Measurements from ENCODE around the gene RAF1. TPM values are rescaled to one million over a fixed set of nuclear protein-coding genes. Genes with fewer than 3 reads are reported as not detected.
"Not testable (repeated sequence)": the region's sequence is repeated elsewhere in the genome, so short reads cannot be mapped to it uniquely, and the experiment has no call there.

RAF1 gene
- total RNA-seq, 1 donor from 2014 or later, result 96.8 TPM

DNA sequence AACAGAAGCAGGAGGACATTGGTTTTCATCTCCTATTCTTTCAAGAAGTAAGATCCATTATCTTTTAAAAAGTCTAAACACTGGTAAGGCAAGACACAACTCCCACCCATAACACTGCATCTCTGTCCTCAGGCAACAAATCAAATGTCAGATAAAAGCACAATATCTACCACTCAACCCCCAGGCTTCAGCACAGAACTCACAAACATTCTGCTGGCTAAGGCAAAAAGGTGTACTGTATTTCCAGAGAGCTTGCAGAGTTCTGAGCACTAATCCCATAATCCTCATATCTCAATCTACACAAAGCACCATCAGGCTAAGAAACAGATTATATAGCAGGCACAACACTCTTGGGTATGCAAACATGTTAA is 20.9 kb downstream of the RAF1 start:
- Mint-ChIP-seq H3K4me1 (ENCODE audit: unreplicated experiment) (peaks cover 8% of the 10 kb centered on the region), H3K9me3 (ENCODE audit: unreplicated experiment) (no peaks in the 10 kb centered on the region), H3K27me3 (ENCODE audit: unreplicated experiment) (no peaks in the 10 kb centered on the region), H3K4me3 (ENCODE audit: unreplicated experiment) (no peak overlapping the region), H3K36me3 (ENCODE audit: low read depth, unreplicated experiment) (peaks cover 4% of the 10 kb centered on the region), H3K27ac (ENCODE audit: unreplicated experiment) (no peak overlapping the region)
- TF ChIP-seq, protein P1, sequence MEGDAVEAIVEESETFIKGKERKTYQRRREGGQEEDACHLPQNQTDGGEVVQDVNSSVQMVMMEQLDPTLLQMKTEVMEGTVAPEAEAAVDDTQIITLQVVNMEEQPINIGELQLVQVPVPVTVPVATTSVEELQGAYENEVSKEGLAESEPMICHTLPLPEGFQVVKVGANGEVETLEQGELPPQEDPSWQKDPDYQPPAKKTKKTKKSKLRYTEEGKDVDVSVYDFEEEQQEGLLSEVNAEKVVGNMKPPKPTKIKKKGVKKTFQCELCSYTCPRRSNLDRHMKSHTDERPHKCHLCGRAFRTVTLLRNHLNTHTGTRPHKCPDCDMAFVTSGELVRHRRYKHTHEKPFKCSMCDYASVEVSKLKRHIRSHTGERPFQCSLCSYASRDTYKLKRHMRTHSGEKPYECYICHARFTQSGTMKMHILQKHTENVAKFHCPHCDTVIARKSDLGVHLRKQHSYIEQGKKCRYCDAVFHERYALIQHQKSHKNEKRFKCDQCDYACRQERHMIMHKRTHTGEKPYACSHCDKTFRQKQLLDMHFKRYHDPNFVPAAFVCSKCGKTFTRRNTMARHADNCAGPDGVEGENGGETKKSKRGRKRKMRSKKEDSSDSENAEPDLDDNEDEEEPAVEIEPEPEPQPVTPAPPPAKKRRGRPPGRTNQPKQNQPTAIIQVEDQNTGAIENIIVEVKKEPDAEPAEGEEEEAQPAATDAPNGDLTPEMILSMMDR (IDR thresholded peaks at IDR 0.05; ENCODE audit: unreplicated experiment), result no peak
- DNase-seq (ENCODE audit: low spot score), result no peak

DNA sequence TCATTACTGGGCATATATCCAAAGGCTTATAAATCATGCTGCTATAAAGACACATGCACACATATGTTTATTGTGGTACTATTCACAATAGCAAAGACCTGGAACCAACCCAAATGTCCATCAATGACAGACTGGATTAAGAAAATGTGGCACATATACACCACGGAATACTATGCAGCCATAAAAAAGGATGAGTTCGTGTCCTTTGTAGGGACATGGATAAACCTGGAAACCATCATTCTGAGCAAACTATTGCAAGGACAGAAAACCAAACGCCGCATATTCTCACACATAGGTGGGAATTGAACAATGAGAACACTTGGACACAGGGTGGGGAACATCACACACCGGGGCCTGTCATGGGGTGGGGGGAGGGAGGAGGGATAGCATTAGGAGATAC is 23.1 kb downstream of the RAF1 start:
- H3K36me3 Mint-ChIP-seq (ENCODE audit: low read depth, unreplicated experiment); H3K9me3 Mint-ChIP-seq (ENCODE audit: unreplicated experiment); H3K4me3 Mint-ChIP-seq (ENCODE audit: unreplicated experiment); H3K4me1 Mint-ChIP-seq (ENCODE audit: unreplicated experiment); H3K27me3 Mint-ChIP-seq (ENCODE audit: unreplicated experiment); DNase-seq (ENCODE audit: low spot score); H3K27ac Mint-ChIP-seq (ENCODE audit: unreplicated experiment): not testable (repeated sequence)

DNA sequence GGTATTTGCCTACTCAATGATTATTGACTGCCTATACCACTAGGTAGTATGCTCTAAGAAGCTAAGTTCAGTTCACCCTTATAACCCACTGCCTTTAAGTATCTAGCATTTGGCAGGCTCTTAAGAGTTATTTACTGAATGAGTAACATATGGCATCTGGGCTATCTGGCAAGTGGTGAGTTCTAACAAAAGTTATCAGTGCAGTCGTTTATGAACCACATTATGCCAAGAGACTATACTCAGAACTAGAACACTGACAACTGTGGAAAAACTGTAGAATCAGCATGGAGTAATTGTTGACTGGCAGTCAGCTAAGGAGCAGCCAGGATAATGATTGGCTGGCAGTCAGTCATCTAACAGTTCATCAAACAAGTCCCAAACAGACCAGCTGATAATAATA is 25.8 kb downstream of the RAF1 start:
- Mint-ChIP-seq H3K4me3 (ENCODE audit: unreplicated experiment) (no peak overlapping the region), H3K27ac (ENCODE audit: unreplicated experiment) (no peak overlapping the region), H3K4me1 (ENCODE audit: unreplicated experiment) (peaks cover 12% of the 10 kb centered on the region), H3K36me3 (ENCODE audit: low read depth, unreplicated experiment) (peaks cover 4% of the 10 kb centered on the region), H3K9me3 (ENCODE audit: unreplicated experiment) (no peaks in the 10 kb centered on the region), H3K27me3 (ENCODE audit: unreplicated experiment) (peaks cover 1% of the 10 kb centered on the region)
- DNase-seq (ENCODE audit: low spot score), result no peak
- TF ChIP-seq, protein P1 (IDR thresholded peaks at IDR 0.05; ENCODE audit: unreplicated experiment), result no peak

DNA sequence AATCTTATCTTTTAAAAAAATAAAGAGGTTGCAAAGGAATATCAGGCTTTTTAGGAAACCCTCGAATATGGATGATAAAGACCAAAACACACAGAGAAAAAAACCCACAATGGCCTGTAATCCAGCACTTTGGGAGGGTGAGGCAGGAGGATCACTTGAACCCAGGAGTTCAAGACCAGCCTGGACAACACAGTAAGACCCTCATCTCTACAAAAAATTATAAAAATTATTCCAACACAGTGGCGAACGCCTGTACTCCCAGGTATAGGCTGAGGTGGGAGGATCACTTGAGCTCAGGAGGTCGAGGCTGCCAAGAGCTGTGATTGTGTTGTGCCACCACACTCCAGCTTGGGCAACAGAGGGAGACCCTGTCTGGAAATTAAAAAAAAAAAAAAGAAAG is 30.8 kb downstream of the RAF1 start:
- H3K27ac Mint-ChIP-seq (ENCODE audit: unreplicated experiment), result no peak overlapping the region
- H3K27me3 Mint-ChIP-seq (ENCODE audit: unreplicated experiment), result peaks cover 1% of the 10 kb centered on the region
- H3K4me1 Mint-ChIP-seq (ENCODE audit: unreplicated experiment), result peaks cover 5% of the 10 kb centered on the region
- TF ChIP-seq, protein P1 (IDR thresholded peaks at IDR 0.05; ENCODE audit: unreplicated experiment), result no peak
- DNase-seq (ENCODE audit: low spot score), result no peak
- H3K9me3 Mint-ChIP-seq (ENCODE audit: unreplicated experiment), result no peaks in the 10 kb centered on the region
- no peak overlapping the region for H3K4me3 Mint-ChIP-seq (ENCODE audit: unreplicated experiment)
- no peaks in the 10 kb centered on the region for H3K36me3 Mint-ChIP-seq (ENCODE audit: low read depth, unreplicated experiment)

DNA sequence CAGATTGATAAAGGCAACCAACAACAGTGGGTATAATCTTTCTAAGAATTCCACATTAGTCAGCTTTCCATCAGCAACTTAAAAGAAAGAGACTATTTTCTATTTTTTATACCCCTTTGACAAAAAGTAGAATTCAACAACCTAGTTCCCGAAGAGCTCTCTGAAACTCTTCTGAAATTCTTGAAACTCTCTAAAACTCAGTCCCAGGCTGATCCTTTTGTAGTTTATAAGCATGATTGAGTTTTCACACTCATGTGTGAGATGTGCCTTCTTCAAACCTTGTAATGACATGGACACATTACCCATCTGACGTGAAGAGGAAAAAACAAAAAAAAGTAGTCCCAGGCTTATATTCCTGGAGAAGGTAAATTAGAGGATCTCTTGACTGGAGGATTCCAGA is 31.4 kb downstream of the RAF1 start:
- Mint-ChIP-seq H3K36me3 (ENCODE audit: low read depth, unreplicated experiment) (no peaks in the 10 kb centered on the region), H3K27me3 (ENCODE audit: unreplicated experiment) (no peaks in the 10 kb centered on the region), H3K4me3 (ENCODE audit: unreplicated experiment) (no peak overlapping the region), H3K27ac (ENCODE audit: unreplicated experiment) (no peak overlapping the region), H3K4me1 (ENCODE audit: unreplicated experiment) (peaks cover 5% of the 10 kb centered on the region), H3K9me3 (ENCODE audit: unreplicated experiment) (no peaks in the 10 kb centered on the region)
- DNase-seq (ENCODE audit: low spot score), result no peak
- TF ChIP-seq, protein P1 (IDR thresholded peaks at IDR 0.05; ENCODE audit: unreplicated experiment), result no peak

DNA sequence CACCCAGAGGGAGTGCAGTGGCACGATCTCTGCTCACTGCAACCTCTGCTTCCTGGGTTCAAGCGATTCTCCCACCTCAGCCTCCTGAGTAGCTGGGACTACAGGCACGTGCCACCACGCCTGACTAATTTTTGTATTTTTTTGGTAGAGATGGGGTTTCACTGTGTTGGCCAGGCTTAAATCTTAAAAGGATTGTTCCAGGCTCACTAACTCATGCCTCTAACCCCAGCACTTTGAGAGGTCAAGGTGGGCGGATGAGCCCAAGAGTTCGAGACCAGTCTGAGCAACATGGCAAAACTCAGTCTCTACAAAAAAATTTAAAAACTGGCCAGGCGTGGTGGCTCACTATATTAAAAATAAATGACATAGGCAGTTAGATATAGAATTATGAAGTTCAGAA is 33.1 kb downstream of the RAF1 start:
- DNase-seq (ENCODE audit: low spot score); H3K9me3 Mint-ChIP-seq (ENCODE audit: unreplicated experiment); H3K4me1 Mint-ChIP-seq (ENCODE audit: unreplicated experiment); H3K27ac Mint-ChIP-seq (ENCODE audit: unreplicated experiment); H3K27me3 Mint-ChIP-seq (ENCODE audit: unreplicated experiment); H3K36me3 Mint-ChIP-seq (ENCODE audit: low read depth, unreplicated experiment); H3K4me3 Mint-ChIP-seq (ENCODE audit: unreplicated experiment): not testable (repeated sequence)

All from endothelial cell (in vitro differentiated cells).